ENCODE results near the gene CES4A.
"Not testable (repeated sequence)": the region's sequence is repeated elsewhere in the genome, so short reads cannot be mapped to it uniquely, and the experiment has no call there.

The CES4A gene

DNA sequence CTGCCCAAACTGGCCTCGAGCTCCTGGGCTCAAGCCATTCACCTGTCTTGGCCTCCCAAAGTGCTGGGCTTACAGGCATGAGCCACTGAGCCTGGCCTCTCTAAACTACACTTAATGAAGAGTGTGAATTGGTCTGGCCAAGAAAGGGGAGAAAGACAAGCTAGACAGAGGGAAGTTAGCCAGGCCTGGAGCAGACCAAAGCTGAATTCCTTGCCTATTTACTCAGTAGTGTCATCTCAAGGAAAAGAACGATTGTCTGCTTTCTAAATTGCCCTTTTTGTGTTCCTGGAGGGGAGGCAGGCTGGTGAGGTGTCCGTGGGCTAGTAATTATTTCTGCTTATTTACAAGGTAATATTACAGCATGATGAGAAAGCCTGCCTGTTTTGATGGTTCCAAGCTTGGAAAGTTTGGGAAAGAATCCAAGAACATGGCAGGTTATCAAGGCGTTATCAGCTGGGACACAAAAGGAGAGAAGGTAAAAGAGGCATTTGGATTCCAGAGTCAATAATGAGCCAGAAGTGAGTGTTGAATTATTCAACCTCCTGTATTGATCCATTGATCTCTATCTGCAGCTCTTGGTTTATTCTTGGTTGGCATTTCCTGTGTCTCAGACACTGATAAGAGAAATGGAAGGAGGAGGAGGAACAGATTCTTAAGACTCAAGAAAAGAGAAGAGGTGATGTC, 34.3 kb downstream of the CES4A start:
- DNase-seq (ENCODE audit: low spot score) = no peak

DNA sequence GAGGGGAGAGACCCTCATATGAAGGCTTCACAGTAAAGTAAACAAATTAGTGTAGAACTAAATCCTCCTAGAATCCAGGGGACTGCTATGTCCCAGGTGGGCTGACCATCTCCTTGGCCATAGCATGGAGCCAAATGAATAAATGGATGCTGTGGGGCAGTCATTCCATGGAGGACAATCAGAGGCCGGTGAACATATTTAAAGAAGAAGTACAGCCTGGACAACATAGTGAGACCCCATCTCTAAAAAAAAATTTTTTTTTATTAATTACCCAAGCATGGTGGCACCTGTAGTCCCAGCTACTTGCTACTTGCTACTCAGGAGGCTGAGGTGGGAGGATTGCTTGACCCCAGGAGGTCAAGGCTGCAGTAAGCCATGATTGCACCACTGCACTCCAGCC, 35.3 kb downstream of the CES4A start:
- no peak for DNase-seq (ENCODE audit: low spot score)

- DNase-seq (ENCODE audit: low spot score) = no peak
Measured at GRCh38 chr16:67024384-67025209, 36.2 kb downstream of the CES4A start.

DNA sequence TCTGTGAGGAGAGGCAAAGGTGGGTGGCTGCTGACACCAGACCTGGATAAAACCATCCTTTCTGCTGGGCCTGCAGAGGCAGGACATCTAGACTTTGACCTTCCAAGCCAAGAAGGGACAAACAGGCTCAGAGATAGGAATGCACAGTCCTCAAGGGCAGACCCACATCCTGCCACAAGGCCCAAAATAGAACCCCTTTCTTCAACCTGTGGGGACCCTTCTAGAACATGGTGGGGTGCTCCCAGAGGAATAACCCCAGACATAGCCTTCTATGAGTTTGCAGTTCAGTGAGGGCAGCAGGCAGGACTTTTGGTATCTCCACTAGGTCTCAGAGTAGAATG, 36.8 kb downstream of the CES4A start:
- DNase-seq (ENCODE audit: low spot score) = no peak

GRCh38 chr16:67026570-67026969, 38.2 kb downstream of the CES4A start:
- no peak for DNase-seq (ENCODE audit: low spot score)

DNA sequence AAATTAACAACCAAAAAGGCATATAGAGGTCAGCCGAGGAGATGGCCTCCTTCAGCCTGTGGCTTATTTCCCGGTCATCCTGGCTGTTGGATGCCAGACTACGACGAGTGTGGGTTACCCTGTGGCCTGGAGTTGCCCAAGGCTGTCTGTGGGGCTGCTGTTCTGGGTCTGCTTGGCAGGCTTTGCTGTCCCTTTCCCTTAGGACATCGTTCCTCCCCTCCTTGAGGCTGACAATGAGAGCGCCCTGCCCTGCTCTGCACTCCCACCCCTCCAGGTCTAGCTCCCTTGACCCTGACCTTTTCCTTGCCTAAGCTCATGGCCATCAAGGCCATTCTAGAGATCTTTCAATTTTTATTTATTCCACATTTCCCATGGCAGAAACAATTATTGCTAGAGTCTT, 38.7 kb downstream of the CES4A start:
- DNase-seq (ENCODE audit: low spot score) = no peak

GRCh38 chr16:67028167-67028695, 39.8 kb downstream of the CES4A start:
- DNase-seq (ENCODE audit: low spot score) = no peak

DNA sequence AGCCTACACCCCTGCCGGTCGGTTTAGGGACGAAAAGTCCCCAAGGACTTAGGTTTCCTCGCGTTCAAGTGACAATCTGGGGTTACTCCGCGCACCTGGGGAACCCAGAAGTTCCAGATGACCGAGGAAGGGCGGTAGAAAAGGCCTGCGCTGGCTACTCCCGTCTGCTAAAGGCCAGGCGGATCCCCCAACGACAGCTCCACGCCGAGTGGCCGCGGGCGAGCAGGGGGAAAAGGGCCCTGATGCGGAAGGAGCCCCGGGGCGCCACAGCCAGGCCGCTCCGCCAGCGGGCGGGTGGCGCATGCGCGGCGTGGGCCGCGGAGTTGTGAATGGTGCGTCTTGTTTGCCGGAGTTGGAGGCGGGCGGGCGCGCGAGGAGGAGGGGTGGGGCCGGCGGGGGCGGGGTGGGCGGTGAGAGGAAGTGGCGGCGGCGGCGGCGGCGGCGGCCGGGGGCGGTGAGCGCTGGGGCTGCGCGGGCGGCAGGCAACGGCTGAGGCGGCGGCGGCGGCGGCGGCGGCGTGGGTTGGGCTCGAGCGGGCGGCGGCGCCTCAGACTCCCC, 40.4 kb downstream of the CES4A start, which contains the start of gene CBFB:
Gene CBFB, plus strand, starts transcription at position 454 of the 558 bp plus-strand sequence. CDS start 259 bp downstream, outside the sequence.
- DNase-seq (ENCODE audit: low spot score) = peak; percentile 95

- DNase-seq (ENCODE audit: low spot score) = peak; percentile 46
Measured at GRCh38 chr16:67029254-67030096, 41.1 kb downstream of the CES4A start.

- no peak for DNase-seq (ENCODE audit: low spot score)
Measured at GRCh38 chr16:67030221-67030962, 42.0 kb downstream of the CES4A start.

- DNase-seq (ENCODE audit: low spot score) = no peak
Measured at GRCh38 chr16:67034487-67034886, 46.1 kb downstream of the CES4A start.

GRCh38 chr16:67035364-67035763, 47.0 kb downstream of the CES4A start:
- DNase-seq (ENCODE audit: low spot score) = no peak

DNA sequence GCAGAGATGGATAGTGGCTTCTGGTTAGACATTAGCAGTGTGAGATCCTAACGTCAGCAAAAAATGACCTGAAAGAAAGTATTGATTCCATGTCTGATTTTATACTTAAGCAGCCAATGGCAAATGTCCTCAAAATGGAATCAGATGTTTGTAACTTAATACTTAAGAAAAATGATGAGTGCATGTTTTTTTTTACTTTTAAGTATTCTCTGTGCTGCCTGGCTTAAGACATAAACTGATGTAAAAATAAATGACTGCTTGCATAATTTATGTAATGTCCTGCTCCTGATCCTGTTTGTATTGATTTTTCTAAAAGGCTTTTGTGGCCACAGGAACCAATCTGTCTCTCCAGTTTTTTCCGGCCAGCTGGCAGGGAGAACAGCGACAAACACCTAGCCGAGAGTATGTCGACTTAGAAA, 47.9 kb downstream of the CES4A start:
- no peak for DNase-seq (ENCODE audit: low spot score)

DNA sequence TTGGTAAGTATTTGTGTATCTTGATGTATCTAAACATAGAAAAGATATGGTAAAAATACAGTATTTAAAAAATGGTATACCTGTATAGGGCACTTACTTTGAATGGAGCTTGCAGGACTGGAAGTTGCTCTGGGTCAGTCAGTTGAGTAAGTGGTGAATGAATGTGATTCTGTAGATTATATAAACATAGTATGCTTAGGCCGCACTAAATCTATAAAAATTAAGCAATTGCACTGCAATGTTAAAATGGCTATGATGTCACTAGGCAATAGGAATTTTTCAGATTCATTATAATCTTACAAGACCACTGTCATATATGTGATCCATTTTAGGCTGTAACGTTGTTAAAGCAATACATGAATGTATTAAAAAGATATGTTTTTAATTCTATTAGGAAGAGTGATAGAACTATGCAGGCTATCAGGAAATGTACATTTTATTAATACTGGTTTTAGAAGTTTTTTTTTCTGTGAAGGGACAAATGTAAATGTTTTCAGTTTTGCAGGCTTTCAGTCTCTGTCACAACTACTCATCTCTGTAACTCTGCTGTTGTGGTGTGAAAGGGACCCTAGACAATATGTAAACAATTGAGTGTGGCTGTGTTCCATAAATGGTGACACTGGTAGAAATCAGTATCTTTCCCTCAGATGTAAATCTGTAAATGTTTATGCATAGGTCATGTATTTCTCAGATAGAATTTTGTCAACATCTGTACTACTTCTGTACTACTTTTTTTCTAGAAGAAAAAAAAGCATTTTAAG, 51.1 kb downstream of the CES4A start:
- no peak for DNase-seq (ENCODE audit: low spot score)

GRCh38 chr16:67040166-67040565, 51.8 kb downstream of the CES4A start:
- no peak for DNase-seq (ENCODE audit: low spot score)

DNA sequence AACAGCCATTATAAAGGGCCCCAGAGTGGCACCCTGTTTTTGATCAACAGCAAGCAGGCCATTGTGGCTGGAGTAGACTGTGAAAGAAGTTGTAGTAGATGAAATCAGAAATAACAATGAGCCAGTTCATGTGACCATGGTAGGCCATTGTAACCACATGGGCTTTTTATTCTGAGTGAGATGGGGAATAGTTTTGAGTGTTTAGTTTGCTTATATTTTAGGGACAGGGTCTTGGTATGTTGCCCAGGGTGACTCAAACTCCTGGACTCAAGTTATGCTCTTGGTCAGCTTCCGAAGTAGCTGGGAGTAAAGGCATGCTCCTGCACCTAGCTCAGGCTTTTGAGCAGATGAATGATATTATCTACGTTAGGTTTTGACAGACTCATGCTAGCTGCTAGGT, 52.5 kb downstream of the CES4A start:
- DNase-seq (ENCODE audit: low spot score) = no peak

- DNase-seq (ENCODE audit: low spot score) = not testable (repeated sequence)
Measured at GRCh38 chr16:67041520-67041919, 53.1 kb downstream of the CES4A start.

DNA sequence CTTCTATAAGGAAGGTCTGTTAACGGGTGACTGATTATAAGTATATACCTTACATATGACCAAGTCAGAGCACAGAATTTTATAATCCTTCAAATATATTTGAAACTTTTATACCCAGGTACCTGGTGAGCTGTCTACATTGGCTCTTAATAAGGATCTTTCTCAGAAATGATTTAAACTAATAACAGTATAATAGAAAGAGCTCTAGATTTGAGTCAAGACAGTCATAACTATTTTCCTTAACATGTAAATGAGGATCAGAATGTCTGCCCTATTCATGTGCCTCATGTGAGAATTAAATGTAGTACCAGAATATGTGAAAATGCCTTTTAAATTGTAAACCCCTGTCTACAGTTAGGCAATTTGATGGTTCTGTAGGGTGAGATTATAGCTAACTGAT, 55.0 kb downstream of the CES4A start:
- no peak for DNase-seq (ENCODE audit: low spot score)

- DNase-seq (ENCODE audit: low spot score) = no peak
Measured at GRCh38 chr16:67050796-67051195, 62.4 kb downstream of the CES4A start.

DNA sequence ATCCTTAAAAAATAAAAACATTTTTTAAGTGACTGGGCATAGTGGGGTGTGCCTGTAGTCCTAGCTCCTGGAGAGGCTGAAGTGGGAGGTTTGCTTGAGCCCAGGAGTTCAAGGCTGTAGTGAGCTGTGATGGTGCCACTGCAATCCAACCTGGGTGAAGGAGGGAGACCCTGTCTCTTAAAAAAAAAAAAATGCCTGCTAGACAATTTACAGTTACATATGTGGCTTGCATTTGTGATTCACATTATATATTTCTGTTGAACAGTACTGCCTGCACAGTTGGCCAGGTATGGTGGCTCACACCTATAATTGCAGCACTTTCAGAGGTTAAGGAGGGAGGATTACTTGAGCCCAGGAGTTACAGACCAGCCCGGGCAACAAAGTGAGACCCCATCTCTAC, 64.0 kb downstream of the CES4A start:
- DNase-seq (ENCODE audit: low spot score) = no peak
